ENCODE measurements around the gene SLC6A17.

GRCh38 chr1:110205591-110206155 is 55.4 kb downstream of the SLC6A17 start:
- TF ChIP-seq CTCF (IDR thresholded peaks at IDR 0.05) (no peak), ZFX (IDR thresholded peaks at IDR 0.05; ENCODE audit: borderline replicate concordance) (no peak)

All from 22Rv1 (cell line).